Progenitor cell of endocrine pancreas (in vitro differentiated cells): ENCODE results near the gene TMEM143. TPM values are rescaled to one million over a fixed set of nuclear protein-coding genes. Genes with fewer than 3 reads are reported as not detected.

Experiments used
- DNase-seq: peaks from one replicate; pipeline ENCODE4 v3.0.0; 2021; ENCODE audit warnings: low spot score; ENCODE audit not compliant: unreplicated experiment
- H3K27ac Mint-ChIP-seq: 2 replicates; pipeline ENCODE4 v1.8.0; 2021; ENCODE audit warnings: mild to moderate bottlenecking, moderate library complexity, mixed read lengths
- H3K27me3 Mint-ChIP-seq: 2 replicates; pipeline ENCODE4 v1.8.0; 2021; ENCODE audit warnings: mixed read lengths
- H3K36me3 Mint-ChIP-seq: 2 replicates; pipeline ENCODE4 v1.8.0; 2022; ENCODE audit warnings: mixed read lengths; ENCODE audit not compliant: insufficient read depth
- H3K4me1 Mint-ChIP-seq: 2 replicates; pipeline ENCODE4 v1.8.0; 2021; ENCODE audit warnings: low read depth, mixed read lengths
- H3K4me3 Mint-ChIP-seq: 2 replicates; pipeline ENCODE4 v1.8.0; 2021; ENCODE audit warnings: low read depth, mild to moderate bottlenecking, moderate library complexity, mixed read lengths
- H3K9me3 Mint-ChIP-seq: 2 replicates; pipeline ENCODE4 v1.8.0; 2021; ENCODE audit warnings: low read depth, mixed read lengths
- total RNA-seq: library from RNA; stranded (reverse); gene quantifications from 2 replicates; pipeline ENCODE4 v1.2.1, GENCODE V29; 2021
- TF ChIP-seq, protein P1 (sequence below): fragments of 200-600 bp; sonication (generic); IDR thresholded peaks from one replicate; pipeline ENCODE4 v1.5.0; 2021; ENCODE audit warnings: antibody characterized with exemption, mild to moderate bottlenecking; ENCODE audit not compliant: unreplicated experiment

The TMEM143 gene
- total RNA-seq, 1 donor from 2014 or later = 9.5 TPM

DNA sequence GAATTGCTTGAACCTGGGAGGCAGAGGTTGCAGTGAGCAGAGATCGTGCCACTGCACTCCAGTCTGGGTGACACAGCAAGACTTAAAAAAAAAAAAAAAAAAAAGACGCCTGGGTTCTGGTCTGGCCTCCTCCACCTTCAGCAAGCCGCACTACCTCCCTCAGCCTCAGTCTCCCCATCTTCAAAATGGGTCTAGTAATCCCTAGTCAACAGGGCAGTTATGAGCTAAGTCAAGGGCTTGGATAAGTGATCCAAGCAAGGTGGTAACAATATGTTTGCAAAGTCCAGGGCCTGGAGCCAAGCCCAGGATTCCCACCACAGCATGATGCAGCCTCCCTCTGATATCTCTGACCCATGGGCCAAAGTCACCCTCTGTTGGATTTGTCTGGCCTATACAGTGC is 23.2 kb upstream of the TMEM143 start:
- peaks cover 2% of the 10 kb centered on the region for H3K27me3 Mint-ChIP-seq
- no peaks in the 10 kb centered on the region for H3K9me3 Mint-ChIP-seq
- H3K27ac Mint-ChIP-seq = no peak overlapping the region
- TF ChIP-seq, protein P1, sequence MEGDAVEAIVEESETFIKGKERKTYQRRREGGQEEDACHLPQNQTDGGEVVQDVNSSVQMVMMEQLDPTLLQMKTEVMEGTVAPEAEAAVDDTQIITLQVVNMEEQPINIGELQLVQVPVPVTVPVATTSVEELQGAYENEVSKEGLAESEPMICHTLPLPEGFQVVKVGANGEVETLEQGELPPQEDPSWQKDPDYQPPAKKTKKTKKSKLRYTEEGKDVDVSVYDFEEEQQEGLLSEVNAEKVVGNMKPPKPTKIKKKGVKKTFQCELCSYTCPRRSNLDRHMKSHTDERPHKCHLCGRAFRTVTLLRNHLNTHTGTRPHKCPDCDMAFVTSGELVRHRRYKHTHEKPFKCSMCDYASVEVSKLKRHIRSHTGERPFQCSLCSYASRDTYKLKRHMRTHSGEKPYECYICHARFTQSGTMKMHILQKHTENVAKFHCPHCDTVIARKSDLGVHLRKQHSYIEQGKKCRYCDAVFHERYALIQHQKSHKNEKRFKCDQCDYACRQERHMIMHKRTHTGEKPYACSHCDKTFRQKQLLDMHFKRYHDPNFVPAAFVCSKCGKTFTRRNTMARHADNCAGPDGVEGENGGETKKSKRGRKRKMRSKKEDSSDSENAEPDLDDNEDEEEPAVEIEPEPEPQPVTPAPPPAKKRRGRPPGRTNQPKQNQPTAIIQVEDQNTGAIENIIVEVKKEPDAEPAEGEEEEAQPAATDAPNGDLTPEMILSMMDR = no peak
- peaks cover 15% of the 10 kb centered on the region for H3K36me3 Mint-ChIP-seq
- H3K4me1 Mint-ChIP-seq = peaks cover 7% of the 10 kb centered on the region
- H3K4me3 Mint-ChIP-seq = no peak overlapping the region
- no peak for DNase-seq

DNA sequence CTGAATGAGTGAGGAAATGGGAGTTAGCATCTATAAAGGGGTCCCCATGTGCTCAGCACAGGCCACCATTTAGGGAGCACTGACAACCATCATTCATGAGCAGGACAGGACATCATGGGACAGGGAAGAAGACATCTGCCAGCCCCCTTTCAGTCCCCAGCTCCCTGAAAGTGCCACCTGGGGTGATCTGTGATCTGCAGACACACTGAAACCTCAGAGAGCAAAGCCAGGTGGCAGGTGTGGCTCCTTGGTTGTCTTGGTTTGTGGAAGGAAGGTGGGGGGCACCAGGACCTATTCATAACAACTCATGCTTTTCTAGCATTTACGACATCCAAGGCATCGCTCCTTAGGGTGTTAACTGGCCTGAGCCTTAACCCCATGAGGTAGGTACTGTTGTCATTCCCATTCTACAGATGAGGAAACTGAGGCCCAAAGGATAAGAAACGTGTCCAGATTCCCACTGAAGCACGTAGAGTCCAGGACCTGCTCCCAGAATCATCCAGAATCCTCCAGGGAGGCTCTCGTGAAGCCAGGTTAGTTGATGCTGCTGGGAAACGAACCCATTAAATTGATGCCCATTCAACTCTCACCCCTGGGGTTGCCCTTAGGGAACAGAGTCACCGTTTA is 21.8 kb upstream of the TMEM143 start:
- no peak overlapping the region for H3K27ac Mint-ChIP-seq
- DNase-seq = no peak
- H3K4me3 Mint-ChIP-seq = no peak overlapping the region
- H3K27me3 Mint-ChIP-seq = no peaks in the 10 kb centered on the region
- H3K36me3 Mint-ChIP-seq = peaks cover 18% of the 10 kb centered on the region
- H3K4me1 Mint-ChIP-seq = peaks cover 6% of the 10 kb centered on the region
- no peaks in the 10 kb centered on the region for H3K9me3 Mint-ChIP-seq
- TF ChIP-seq, protein P1 = no peak

DNA sequence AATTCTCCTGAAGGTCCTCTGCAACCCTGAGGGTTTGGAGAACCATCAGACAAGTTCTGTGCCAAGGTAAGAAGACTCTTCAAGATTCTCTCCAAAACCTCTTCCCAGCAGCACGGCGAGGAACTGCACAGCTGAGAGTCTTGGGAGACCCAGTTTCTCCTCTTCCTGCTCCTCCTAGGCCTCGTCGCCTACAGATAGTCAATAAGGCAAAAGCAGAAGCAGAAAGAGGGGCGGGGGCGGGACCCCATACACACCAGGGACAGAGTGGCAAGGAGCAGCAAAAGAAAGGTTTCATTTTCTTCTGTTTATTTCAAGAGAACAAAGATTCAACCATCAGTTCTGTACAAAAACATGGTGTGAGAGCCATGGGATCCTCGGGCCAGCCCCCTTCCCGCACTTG is 18.5 kb upstream of the TMEM143 start:
- Mint-ChIP-seq H3K27ac (no peak overlapping the region), H3K9me3 (no peaks in the 10 kb centered on the region), H3K4me1 (no peaks in the 10 kb centered on the region), H3K27me3 (no peaks in the 10 kb centered on the region), H3K36me3 (peaks cover 11% of the 10 kb centered on the region), H3K4me3 (no peak overlapping the region)
- DNase-seq = no peak
- TF ChIP-seq, protein P1 = no peak

DNA sequence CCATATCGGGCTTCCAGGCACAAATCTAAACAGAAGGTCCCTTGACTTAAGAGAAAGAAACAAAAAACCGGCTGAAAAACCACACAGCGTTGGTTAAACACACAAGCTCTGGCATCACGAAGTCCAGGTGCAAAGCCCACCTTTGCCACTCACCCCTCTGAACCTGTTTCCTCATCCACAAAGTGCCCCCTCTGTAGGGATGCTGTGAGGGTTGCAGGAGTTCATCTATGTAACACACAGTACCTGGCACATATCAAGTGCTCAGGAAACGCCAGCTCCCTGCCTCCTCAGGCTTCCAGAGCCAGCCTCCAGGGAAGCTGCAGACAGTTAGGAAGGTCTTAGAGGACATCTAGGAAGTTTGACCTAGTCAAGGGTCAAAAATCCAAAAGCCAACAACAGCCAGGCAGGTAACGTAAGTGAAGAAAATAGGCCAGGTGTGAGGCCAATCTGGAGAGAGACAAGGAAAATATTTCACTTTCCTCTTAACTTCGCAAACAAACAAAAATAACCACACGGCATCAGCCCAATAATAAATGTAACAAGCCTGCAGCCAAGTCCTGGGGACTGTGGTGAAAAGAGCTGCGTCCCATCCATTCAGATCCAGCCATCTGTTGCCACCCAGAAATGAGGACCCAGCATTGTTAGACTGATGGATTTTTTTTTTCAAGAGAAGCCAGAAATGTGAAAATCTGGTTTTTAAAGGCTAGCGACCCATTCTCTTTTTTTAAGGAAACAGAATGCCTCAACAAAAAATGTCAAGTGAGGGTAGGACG is 17.6 kb upstream of the TMEM143 start:
- Mint-ChIP-seq H3K4me1 (no peaks in the 10 kb centered on the region), H3K27ac (peak overlapping the region; percentile 91), H3K9me3 (no peaks in the 10 kb centered on the region), H3K27me3 (no peaks in the 10 kb centered on the region), H3K4me3 (no peak overlapping the region), H3K36me3 (peaks cover 10% of the 10 kb centered on the region)
- TF ChIP-seq, protein P1 = no peak
- no peak for DNase-seq

DNA sequence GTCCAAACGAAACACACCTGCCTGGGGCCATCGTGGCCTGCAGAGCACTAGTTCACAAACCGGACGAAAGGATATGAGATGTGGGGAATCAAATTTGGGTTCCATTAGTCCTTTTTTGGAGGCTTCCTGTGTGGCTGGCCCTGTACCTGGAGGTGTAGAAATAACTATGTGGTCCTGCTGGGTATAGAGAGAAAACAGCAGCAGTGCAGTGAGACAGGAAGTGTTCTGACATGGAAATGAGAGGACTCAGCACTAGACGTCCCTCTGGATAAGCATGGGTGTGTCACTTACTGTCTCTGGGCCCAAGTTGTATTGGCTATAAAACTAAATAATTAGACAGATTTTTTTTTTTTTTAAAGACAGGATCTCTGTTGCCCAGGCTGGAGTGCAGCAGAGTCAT is 15.3 kb upstream of the TMEM143 start:
- Mint-ChIP-seq H3K27ac (no peak overlapping the region), H3K36me3 (peaks cover 4% of the 10 kb centered on the region), H3K4me3 (no peak overlapping the region), H3K4me1 (no peaks in the 10 kb centered on the region), H3K9me3 (no peaks in the 10 kb centered on the region), H3K27me3 (no peaks in the 10 kb centered on the region)
- TF ChIP-seq, protein P1 = no peak
- no peak for DNase-seq
